Esophagus muscularis mucosa (tissue), 4 donors: ENCODE data around the gene ATP1A2. TPM values are rescaled to one million over a fixed set of nuclear protein-coding genes. Genes with fewer than 3 reads are reported as not detected.
A peak's percentile ranks its signal among the peaks of the same experiment; 100 is the strongest.

Experiments
- DNase-seq: peaks from one replicate; pipeline ENCODE4 v3.0.0-alpha.2; 2017; ENCODE audit errors: extremely low spot score
- H3K27ac ChIP-seq, 4 donors: fragments of 200-600 bp; sonication (generic); replicated peaks in 1 of 4; 1 replicate in 3 of 4; 2 replicates in 1 of 4; pipeline ENCODE4 v1.5.1; 2016 to 2019; ENCODE audit warnings: mild to moderate bottlenecking in 1 of 4
- H3K27me3 ChIP-seq, 4 donors: fragments of 200-600 bp; sonication (generic); one replicate each; pipeline versions ENCODE4 v1.5.1 to v1.6.0; 2016 to 2019
- H3K36me3 ChIP-seq, 4 donors: fragments of 200-600 bp; sonication (generic); one replicate each; pipeline ENCODE4 v1.5.1; 2016 to 2019
- H3K4me1 ChIP-seq, 4 donors: fragments of 200-600 bp; sonication (generic); one replicate each; pipeline ENCODE4 v1.5.1; 2016 to 2019
- H3K4me3 ChIP-seq, 4 donors: fragments of 200-600 bp; sonication (generic); 1 replicate in 2 of 4; 2 replicates in 2 of 4; pipeline ENCODE4 v1.5.1; 2016 to 2019; ENCODE audit warnings: mild to moderate bottlenecking in 4 of 4, moderate library complexity in 1 of 4
- H3K9me3 ChIP-seq, 4 donors: fragments of 200-600 bp; sonication (generic); 1 replicate in 3 of 4; 2 replicates in 1 of 4; pipeline ENCODE4 v1.5.1; 2016 to 2019
- EP300 ChIP-seq: sonication (generic); formaldehyde crosslinking; IDR thresholded peaks from one replicate; pipeline ENCODE4 v1.6.1; 2017; ENCODE audit warnings: antibody characterized with exemption
- POLR2A ChIP-seq: fragments of 450-650 bp; IDR thresholded peaks from one replicate; pipeline ENCODE4 v1.6.1; 2017; ENCODE audit warnings: antibody characterized with exemption, moderate library complexity, mild to moderate bottlenecking, low read depth
- POLR2AphosphoS5 ChIP-seq, 2 donors: sonication (generic); formaldehyde crosslinking; IDR thresholded peaks; one replicate each; pipeline ENCODE4 v1.6.1; 2017; ENCODE audit warnings: antibody characterized with exemption in 2 of 2
- WGBS: methylation state at CpG from one replicate; pipeline ENCODE4 v1.1.5; 2018; 5-methylcytosine and 5-hydroxymethylcytosine counted together
- intact Hi-C: fragments of 100-400 bp; cut with DNase I; formaldehyde crosslinking; loops from one replicate; pipeline ENCODE4 v1.15.1; 2023
- total RNA-seq, 4 donors: library from RNA; depleted of rRNA; stranded (reverse); fragments of >200 nt; gene quantifications; one replicate each; pipeline versions ENCODE4 v1.1.0 to v1.2.1, GENCODE V29; 2016
- TF ChIP-seq, protein P1 (sequence below), 3 experiments: fragments of 200-600 bp in 2 of 3; fragments of 450-650 bp in 1 of 3; sonication (generic) in 2 of 3; IDR thresholded peaks; one replicate each; pipeline ENCODE4 v1.5.1; 2017 to 2019; ENCODE audit warnings: antibody characterized with exemption in 3 of 3, mild to moderate bottlenecking in 2 of 3, moderate library complexity in 1 of 3

Gene ATP1A2
- 100 to 1,000 TPM; 101 to 214 (median 130) TPM for total RNA-seq

- peaks cover 46 to 87% (median 77%) of the 10 kb centered on the region in 4 donors for H3K4me1 ChIP-seq
- DNase-seq = no peak
- H3K9me3 ChIP-seq = no peaks in the 10 kb centered on the region
- WGBS = 29% methylated on average over 13 of the region's 16 CpGs
- peak within 1 kb of the TSS; percentile 85 to 95 (median 88) for H3K27ac ChIP-seq
- H3K4me3 ChIP-seq = peak within 1 kb of the TSS; percentile 52 to 70 (median 60)
- TF ChIP-seq POLR2AphosphoS5 (IDR thresholded peaks at IDR 0.05) = peak; percentile 61 to 93
- TF ChIP-seq EP300 = no peak
- peak; percentile 72 for TF ChIP-seq POLR2A
- peaks cover 0 to 4% (median 0%) of the 10 kb centered on the region in 4 donors for H3K27me3 ChIP-seq
- H3K36me3 ChIP-seq = peaks cover 0 to 3% (median 2%) of the 10 kb centered on the region in 4 donors
- intact Hi-C loops = no loop called here
Measured at GRCh38 chr1:160115545-160116282, at the start of gene ATP1A2. Gene ATP1A2, plus strand, starts transcription at chr1:160115759. Its CDS starts 103 bp downstream, at chr1:160115862.

- Histone ChIP-seq H3K4me1 (peaks cover 9 to 16% (median 14%) of the 10 kb centered on the region in 4 donors), H3K27me3 (peaks cover 0 to 38% (median 8%) of the 10 kb centered on the region in 4 donors), H3K27ac (no peak overlapping the region), H3K9me3 (no peaks in the 10 kb centered on the region), H3K4me3 (no peak overlapping the region), H3K36me3 (no peaks in the 10 kb centered on the region)
- 56% methylated on average over 6 of the region's 6 CpGs for WGBS
- intact Hi-C loops = no loop called here
- DNase-seq = no peak
- TF ChIP-seq, protein P1, sequence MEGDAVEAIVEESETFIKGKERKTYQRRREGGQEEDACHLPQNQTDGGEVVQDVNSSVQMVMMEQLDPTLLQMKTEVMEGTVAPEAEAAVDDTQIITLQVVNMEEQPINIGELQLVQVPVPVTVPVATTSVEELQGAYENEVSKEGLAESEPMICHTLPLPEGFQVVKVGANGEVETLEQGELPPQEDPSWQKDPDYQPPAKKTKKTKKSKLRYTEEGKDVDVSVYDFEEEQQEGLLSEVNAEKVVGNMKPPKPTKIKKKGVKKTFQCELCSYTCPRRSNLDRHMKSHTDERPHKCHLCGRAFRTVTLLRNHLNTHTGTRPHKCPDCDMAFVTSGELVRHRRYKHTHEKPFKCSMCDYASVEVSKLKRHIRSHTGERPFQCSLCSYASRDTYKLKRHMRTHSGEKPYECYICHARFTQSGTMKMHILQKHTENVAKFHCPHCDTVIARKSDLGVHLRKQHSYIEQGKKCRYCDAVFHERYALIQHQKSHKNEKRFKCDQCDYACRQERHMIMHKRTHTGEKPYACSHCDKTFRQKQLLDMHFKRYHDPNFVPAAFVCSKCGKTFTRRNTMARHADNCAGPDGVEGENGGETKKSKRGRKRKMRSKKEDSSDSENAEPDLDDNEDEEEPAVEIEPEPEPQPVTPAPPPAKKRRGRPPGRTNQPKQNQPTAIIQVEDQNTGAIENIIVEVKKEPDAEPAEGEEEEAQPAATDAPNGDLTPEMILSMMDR (IDR thresholded peaks at IDR 0.05) = no peak
- no peak for TF ChIP-seq EP300
- no peak for TF ChIP-seq POLR2A
- TF ChIP-seq POLR2AphosphoS5 (IDR thresholded peaks at IDR 0.05) = no peak
Measured at GRCh38 chr1:160066829-160067745, 48.5 kb upstream of the ATP1A2 start.

DNA sequence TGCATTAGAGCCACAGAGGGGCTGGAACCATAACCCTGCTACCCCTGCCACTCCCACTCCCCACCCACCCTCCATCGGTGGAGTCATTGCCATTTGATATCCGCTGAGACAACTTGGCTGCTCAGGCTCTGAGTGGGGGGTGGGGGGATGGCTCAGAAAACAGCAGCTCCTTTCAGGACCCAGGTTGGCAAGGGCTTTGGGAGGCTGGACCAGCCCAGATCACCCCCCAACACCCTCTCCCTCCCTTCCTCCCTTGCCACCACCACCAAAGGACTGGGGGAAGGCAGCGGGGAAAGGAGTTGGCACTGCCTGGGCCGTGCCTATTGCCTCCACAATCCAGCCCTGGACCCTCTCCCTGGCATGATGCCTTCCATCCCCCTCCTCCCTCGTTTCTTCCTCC, 47.3 kb upstream of the ATP1A2 start:
- no peak overlapping the region for H3K4me3 ChIP-seq
- TF ChIP-seq EP300 (no peak), POLR2A (no peak), POLR2AphosphoS5 (IDR thresholded peaks at IDR 0.05) (no peak)
- TF ChIP-seq, protein P1 (IDR thresholded peaks at IDR 0.05) = no peak
- no peak for DNase-seq
- H3K27ac ChIP-seq = no peak overlapping the region
- H3K36me3 ChIP-seq = no peaks in the 10 kb centered on the region
- peaks cover 9 to 16% (median 14%) of the 10 kb centered on the region in 4 donors for H3K4me1 ChIP-seq
- H3K27me3 ChIP-seq = peaks cover 0 to 33% (median 8%) of the 10 kb centered on the region in 4 donors
- intact Hi-C loops = no loop called here
- 64% methylated on average over 4 of the region's 5 CpGs for WGBS
- H3K9me3 ChIP-seq = no peaks in the 10 kb centered on the region

DNA sequence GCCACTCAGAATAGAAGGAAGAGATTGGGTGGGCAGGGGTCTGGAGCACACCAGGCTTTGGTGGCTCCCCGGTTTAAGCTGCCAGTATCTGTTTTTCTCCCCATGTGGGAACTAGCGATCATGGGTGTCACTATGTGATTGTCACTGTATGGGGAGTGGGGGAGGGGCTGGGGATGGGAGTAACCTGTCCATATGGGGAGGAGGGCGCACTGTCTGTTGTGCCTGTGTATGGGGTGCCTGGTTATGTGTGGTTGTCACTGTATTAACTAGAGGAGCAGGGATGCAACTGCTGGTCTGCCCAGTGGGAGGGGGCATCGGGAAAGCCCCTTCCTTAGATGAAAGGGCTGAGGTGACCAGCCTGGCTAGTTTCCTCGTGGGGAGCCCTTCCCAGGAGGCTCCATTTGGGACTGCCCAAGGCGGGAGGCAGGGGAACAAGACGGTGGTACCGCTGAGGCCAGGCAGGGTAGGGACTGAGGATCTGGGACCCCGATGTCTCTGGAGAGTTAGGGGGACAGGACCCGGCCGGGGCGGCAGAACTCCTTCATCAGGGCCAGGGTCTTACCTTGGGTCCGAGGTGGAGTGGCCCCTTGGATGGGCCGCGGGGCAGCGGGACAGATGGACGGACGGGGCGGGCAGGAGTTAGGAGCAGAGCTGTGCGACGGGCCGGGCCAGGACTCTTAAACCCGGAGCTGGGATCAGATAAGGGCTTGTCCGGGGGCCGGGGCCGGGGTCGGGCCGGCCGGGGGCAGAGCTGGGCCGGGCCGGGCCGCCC, 45.9 kb upstream of the ATP1A2 start, which contains the start of gene KCNJ10:
Gene KCNJ10 (minus strand): TSS at position 701 of the 772 bp plus-strand sequence. CDS start 27,628 bp downstream, outside the sequence.
- H3K27ac ChIP-seq = no peak within 1 kb of the TSS

More for the DNA sequence above, 45.9 kb upstream of the ATP1A2 start, which contains the start of gene KCNJ10:
- DNase-seq = no peak
- TF ChIP-seq POLR2A (no peak), EP300 (no peak), POLR2AphosphoS5 (IDR thresholded peaks at IDR 0.05) (no peak)
- TF ChIP-seq, protein P1 (IDR thresholded peaks at IDR 0.05) = no peak
- Histone ChIP-seq H3K36me3 (no peaks in the 10 kb centered on the region), H3K9me3 (no peaks in the 10 kb centered on the region), H3K4me3 (peak within 1 kb of the TSS; percentile 55 to 59 (median 58)), H3K27me3 (peaks cover 0 to 33% (median 8%) of the 10 kb centered on the region in 4 donors), H3K4me1 (peaks cover 9 to 16% (median 14%) of the 10 kb centered on the region in 4 donors)
- 17% methylated on average over 16 of the region's 32 CpGs for WGBS
- intact Hi-C loops = no loop called here
